Testis (tissue), 3 donors: ENCODE measurements around the gene OLFML2B. TPM values are rescaled to one million over a fixed set of nuclear protein-coding genes. Genes with fewer than 3 reads are reported as not detected.

Experiments used
- DNase-seq: peaks from one replicate; pipeline ENCODE4 v3.0.0-alpha.2; 2019
- H3K27ac ChIP-seq, 2 donors: fragments of 200-600 bp; sonication (generic); one replicate each; pipeline ENCODE4 v1.5.1; 2019
- H3K27me3 ChIP-seq: fragments of 200-600 bp; sonication (generic); one replicate; pipeline ENCODE4 v1.5.1; 2019
- H3K36me3 ChIP-seq: fragments of 200-600 bp; sonication (generic); one replicate; pipeline ENCODE4 v1.5.1; 2017; ENCODE audit warnings: low read depth; ENCODE audit errors: missing control alignments
- H3K4me1 ChIP-seq: fragments of 200-600 bp; sonication (generic); one replicate; pipeline ENCODE4 v1.5.1; 2019
- H3K4me3 ChIP-seq, 2 donors: fragments of 200-600 bp; sonication (generic); one replicate each; pipeline ENCODE4 v1.5.1; 2017 to 2019
- H3K9me3 ChIP-seq: fragments of 200-600 bp; sonication (generic); one replicate; pipeline ENCODE4 v1.5.1; 2017
- CTCF ChIP-seq, 3 experiments: fragments of 450-650 bp in 2 of 3; fragments of 200-600 bp in 1 of 3; sonication (generic) in 1 of 3; IDR thresholded peaks; one replicate each; pipeline ENCODE4 v1.5.1; 2016 to 2019; ENCODE audit warnings: antibody characterized with exemption in 3 of 3, mild to moderate bottlenecking in 2 of 3, moderate library complexity in 1 of 3
- POLR2A ChIP-seq: fragments of 450-650 bp; IDR thresholded peaks from one replicate; pipeline ENCODE4 v1.6.1; 2017; ENCODE audit warnings: antibody characterized with exemption, mild to moderate bottlenecking, moderate library complexity
- WGBS, 2 donors: methylation state at CpG; one replicate each; pipeline ENCODE4 v1.1.5; 2018; 5-methylcytosine and 5-hydroxymethylcytosine counted together
- intact Hi-C: fragments of 100-400 bp; cut with DNase I; formaldehyde crosslinking; loops from one replicate; pipeline ENCODE4 v1.15.1; 2023; ENCODE audit warnings: low total_unique reads
- polyA plus RNA-seq: library from polyadenylated mRNA; stranded (reverse); fragments of 350-450 nt; fragmentation: Illumina TruSeq; extraction: RNeasy Lipid Tissue Mini Kit (QIAGEN cat#74804); gene quantifications from one replicate; pipeline ENCODE4 v1.2.3, GENCODE V29; 2014; ENCODE audit warnings: low read depth, low replicate concordance; ENCODE audit not compliant: insufficient read depth
- total RNA-seq, 2 donors: library from RNA; depleted of rRNA; stranded (reverse); fragments of >200 nt; gene quantifications; one replicate each; pipeline ENCODE4 v1.2.3, GENCODE V29; 2016

The OLFML2B gene
- total and polyA plus RNA-seq, 3 donors from 2014 or later: 31.3 to 57.9 (median 40.4) TPM

- Histone ChIP-seq H3K36me3 (no peaks in the 10 kb centered on the region), H3K27ac (peak overlapping the region; percentile 18 to 55), H3K4me1 (peaks cover 42% of the 10 kb centered on the region), H3K27me3 (no peaks in the 10 kb centered on the region), H3K9me3 (no peaks in the 10 kb centered on the region), H3K4me3 (peak overlapping the region; percentile 57 to 65)
- DNase-seq: no peak
- TF ChIP-seq POLR2A (no peak), CTCF (IDR thresholded peaks at IDR 0.05) (no peak)
- WGBS, 2 donors: 41 to 46% methylated on average over 9 of the region's 9 CpGs
- intact Hi-C loops: loop anchor here (10.0 kb wide), 1 partner anchor 158 kb away; no protein-coding TSS in a partner anchor
Measured at GRCh38 chr1:162022626-162023025, 1.0 kb downstream of the OLFML2B start.

- Histone ChIP-seq H3K4me1 (peaks cover 43% of the 10 kb centered on the region), H3K27me3 (no peaks in the 10 kb centered on the region), H3K36me3 (no peaks in the 10 kb centered on the region), H3K4me3 (no peak overlapping the region), H3K27ac (peak overlapping the region in 1 of 2 donors; percentile 28), H3K9me3 (no peaks in the 10 kb centered on the region)
- no peak for DNase-seq
- TF ChIP-seq CTCF (IDR thresholded peaks at IDR 0.05): no peak
- no peak for TF ChIP-seq POLR2A
- intact Hi-C loops: loop anchor here (10.0 kb wide), 1 partner anchor 156 kb away; no protein-coding TSS in a partner anchor
- WGBS, 2 donors: 74 to 85% methylated on average over 4 of the region's 4 CpGs
Measured at GRCh38 chr1:162021124-162021523, 2.5 kb downstream of the OLFML2B start.

GRCh38 chr1:162020150-162020549 lies 3.5 kb downstream of the OLFML2B start:
- Histone ChIP-seq H3K4me1 (peaks cover 53% of the 10 kb centered on the region), H3K36me3 (no peaks in the 10 kb centered on the region), H3K27me3 (no peaks in the 10 kb centered on the region), H3K4me3 (no peak overlapping the region), H3K9me3 (no peaks in the 10 kb centered on the region), H3K27ac (peak overlapping the region in 1 of 2 donors; percentile 45)
- intact Hi-C loops: loop anchor here (10.0 kb wide), 1 partner anchor 155 kb away; no protein-coding TSS in a partner anchor
- 23 to 31% methylated on average over 2 of the region's 2 CpGs for WGBS, 2 donors
- DNase-seq: no peak
- no peak for TF ChIP-seq POLR2A
- TF ChIP-seq CTCF (IDR thresholded peaks at IDR 0.05): no peak

GRCh38 chr1:162019446-162019845 lies 4.2 kb downstream of the OLFML2B start:
- H3K27me3 ChIP-seq: no peaks in the 10 kb centered on the region
- no peak overlapping the region for H3K4me3 ChIP-seq
- no peaks in the 10 kb centered on the region for H3K36me3 ChIP-seq
- TF ChIP-seq CTCF (IDR thresholded peaks at IDR 0.05): no peak
- TF ChIP-seq POLR2A: no peak
- intact Hi-C loops: no loop called here
- 37 to 41% methylated on average over 3 of the region's 3 CpGs for WGBS, 2 donors
- H3K9me3 ChIP-seq: no peaks in the 10 kb centered on the region
- DNase-seq: no peak
- H3K27ac ChIP-seq: peak overlapping the region; percentile 2 to 45
- peaks cover 60% of the 10 kb centered on the region for H3K4me1 ChIP-seq

GRCh38 chr1:162019006-162019405 lies 4.7 kb downstream of the OLFML2B start:
- no peak overlapping the region for H3K4me3 ChIP-seq
- DNase-seq: no peak
- intact Hi-C loops: no loop called here
- no peaks in the 10 kb centered on the region for H3K9me3 ChIP-seq
- 65 to 78% methylated on average over 4 of the region's 4 CpGs for WGBS, 2 donors
- H3K27ac ChIP-seq: peak overlapping the region; percentile 2 to 45
- H3K36me3 ChIP-seq: no peaks in the 10 kb centered on the region
- peaks cover 60% of the 10 kb centered on the region for H3K4me1 ChIP-seq
- TF ChIP-seq POLR2A: no peak
- no peak for TF ChIP-seq CTCF (IDR thresholded peaks at IDR 0.05)
- no peaks in the 10 kb centered on the region for H3K27me3 ChIP-seq
